Inflammatory macrophage (primary cell): ENCODE measurements around the gene IP6K1.
"Not testable (repeated sequence)": the region's sequence is repeated elsewhere in the genome, so short reads cannot be mapped to it uniquely, and the experiment has no call there.

ENCODE experiments used
- DNase-seq, 2 donors: peaks; one replicate each; pipeline ENCODE4 v3.0.0-alpha.2; 2020 to 2022

The IP6K1 gene

DNA sequence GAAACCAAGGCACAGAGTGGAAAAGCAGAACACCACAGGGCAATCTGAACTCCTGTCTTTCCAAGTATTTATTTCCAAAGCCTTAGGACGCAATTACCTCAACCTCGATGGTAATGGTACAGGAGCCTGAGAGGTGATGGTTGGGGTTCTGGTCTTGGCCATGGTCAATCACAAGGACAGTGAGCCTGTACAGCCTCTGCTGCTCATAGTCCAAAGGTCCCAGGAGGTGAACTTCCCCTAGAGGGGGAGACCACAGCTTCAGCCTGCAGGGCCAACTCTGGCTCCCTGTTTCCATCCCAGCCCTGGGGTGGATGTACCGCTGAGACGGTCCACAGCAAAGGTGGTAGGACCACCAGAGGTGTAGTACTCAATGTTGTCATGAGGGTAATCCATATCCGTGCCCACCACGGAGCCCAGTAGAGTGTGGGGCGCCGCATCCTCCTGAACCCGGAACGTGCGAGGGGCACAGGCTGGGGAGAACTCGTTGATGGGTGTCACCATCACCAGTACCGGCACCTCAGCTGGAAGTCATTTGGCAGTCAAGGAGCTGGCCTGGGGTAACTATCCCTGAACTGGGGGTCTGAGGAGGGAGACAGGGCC is 7.2 kb upstream of the IP6K1 start:
- no peak for DNase-seq

DNA sequence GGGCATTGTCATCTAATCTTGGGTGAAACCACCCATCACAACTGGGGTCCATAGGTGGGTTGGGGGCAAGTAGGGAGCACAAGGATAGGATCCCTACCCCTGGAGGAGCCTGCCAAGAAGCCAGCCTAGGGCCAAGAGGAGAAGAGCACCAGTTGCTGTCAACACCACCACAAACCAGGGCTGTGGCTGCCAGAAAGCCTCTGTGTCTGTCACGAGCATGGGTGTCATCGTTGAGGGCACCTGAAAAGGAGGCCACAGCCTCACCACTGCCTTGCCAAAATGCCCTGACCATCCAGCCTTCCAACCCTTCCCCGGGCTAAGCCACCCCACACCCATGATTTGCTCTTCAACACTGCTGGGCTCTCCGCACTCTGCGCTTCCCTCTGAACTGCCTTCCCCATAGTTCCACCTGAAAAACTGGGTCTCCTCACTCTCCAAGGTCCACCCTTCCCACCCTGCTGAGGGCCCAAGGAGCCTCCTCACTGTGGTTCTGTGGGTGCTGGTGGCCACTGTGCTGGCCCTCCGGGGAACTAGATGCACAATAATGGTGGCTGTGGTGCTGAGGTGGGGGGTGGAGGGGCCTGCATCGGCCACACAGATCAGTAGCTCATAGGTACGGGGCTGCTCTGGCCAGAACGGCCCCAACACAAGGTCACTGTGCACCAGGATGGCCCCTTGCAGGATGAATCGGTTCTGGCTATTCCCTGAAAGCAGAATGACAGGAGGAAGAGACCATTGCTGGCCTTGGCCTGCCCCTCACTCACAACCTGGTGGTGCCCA is 6.2 kb upstream of the IP6K1 start:
- no peak for DNase-seq

DNA sequence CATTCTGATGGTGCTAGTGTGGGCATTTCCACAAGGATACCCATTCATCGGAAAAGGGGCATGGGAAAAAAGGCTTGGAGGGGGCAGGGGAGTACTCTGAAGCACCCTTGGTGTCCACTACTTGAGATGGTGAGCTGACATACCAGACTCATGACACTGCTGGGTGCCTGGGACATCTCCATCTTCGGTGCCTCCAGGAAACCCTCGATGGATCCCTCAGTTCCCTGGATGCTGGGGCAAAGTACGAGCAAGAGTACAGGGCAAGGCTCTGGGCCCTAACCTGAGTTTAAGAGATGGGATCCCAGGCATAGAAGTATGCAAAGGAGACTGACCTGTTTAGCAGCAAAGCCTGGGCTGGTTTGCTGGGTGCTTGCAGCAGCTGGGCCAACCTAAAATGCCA is 5.2 kb upstream of the IP6K1 start:
- no peak for DNase-seq

- DNase-seq = no peak
These were observed 4.5 kb upstream of the IP6K1 start for GRCh38 chr3:49790626-49791411.

- no peak for DNase-seq
These were observed 1.7 kb upstream of the IP6K1 start for GRCh38 chr3:49788056-49788455.

GRCh38 chr3:49787536-49787935 is 1.2 kb upstream of the IP6K1 start:
- DNase-seq = no peak

GRCh38 chr3:49787182-49787464 is 781 bp upstream of the IP6K1 start:
- no peak for DNase-seq

DNA sequence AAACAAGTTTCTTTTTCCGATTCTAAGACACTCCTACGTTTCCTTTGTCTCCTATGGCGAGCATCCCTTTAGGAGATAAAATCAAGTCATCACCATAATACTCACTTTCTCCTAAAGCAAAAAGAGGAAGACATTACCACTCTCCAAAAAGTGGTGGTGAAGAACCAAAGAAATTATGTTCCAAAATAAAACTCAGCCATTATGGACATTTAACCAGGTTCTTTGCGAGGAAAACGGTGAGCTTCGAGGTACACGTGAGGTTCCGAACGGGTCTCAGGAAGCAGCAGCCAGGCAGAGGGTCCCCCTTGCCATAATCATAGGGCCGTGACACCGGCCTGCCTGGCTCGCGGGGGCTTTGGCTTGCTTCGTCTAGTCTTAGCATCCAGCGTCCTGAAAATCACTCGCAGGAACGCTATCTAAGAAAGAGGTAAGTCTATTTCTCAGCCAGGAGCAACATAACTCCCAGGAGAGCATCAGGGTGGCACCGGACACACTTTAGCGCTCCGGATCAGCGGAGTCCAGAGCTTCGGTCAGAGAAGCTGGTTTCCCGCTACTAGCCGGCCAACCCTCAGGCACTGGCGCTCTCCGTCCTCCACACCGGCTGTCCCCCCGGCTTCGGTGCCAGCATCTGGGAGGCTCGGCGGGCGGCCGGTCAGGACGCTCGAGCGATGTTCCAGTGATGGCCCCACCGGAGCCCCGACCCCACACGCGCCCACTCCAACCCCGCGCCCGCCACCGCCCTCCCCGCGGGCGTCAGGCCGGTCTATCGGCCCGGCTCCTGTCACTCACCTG is 581 bp downstream of the IP6K1 start:
- peak; percentile 9 to 26 for DNase-seq

DNA sequence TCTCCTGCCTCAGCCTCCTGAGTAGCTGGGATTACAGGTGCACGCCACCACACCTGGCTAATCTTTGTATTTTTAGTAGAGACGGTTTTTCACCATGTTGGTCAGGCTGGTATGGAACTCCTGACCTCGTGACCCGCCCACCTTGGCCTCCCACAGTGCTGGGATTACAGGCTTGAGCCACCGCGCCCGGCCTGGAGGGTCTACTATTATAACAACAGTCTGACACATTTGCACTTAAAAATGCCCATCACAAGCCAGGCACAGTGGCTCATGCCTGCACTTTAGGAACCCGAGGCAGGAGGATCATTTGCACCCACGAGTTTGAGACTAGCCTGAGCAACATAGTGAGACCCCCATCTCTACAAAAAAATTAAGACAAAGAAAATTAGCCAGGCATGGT is 4.1 kb downstream of the IP6K1 start:
- DNase-seq = not testable (repeated sequence)

GRCh38 chr3:49781415-49782199 is 4.7 kb downstream of the IP6K1 start:
- no peak for DNase-seq

DNA sequence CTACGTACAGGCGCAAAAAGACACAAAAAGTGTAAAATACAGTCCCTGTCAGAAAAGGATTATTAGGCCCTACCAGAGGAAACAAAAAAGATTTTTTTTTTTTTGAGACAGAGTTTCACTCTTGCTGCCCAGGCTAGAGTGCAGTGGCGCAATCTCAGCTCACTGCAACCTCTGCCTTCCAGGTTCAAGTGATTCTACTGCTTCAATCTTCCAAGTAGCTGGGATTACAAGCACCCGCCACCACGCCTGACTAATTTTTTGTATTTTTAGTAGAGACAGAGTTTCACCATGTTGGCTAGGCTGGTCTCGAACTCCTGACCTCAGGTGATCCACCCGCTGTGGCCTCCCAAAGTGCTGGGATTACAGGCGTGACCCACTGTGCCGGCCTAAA is 5.4 kb downstream of the IP6K1 start:
- DNase-seq = not testable (repeated sequence)

GRCh38 chr3:49780080-49780974 is 6.0 kb downstream of the IP6K1 start:
- no peak for DNase-seq

DNA sequence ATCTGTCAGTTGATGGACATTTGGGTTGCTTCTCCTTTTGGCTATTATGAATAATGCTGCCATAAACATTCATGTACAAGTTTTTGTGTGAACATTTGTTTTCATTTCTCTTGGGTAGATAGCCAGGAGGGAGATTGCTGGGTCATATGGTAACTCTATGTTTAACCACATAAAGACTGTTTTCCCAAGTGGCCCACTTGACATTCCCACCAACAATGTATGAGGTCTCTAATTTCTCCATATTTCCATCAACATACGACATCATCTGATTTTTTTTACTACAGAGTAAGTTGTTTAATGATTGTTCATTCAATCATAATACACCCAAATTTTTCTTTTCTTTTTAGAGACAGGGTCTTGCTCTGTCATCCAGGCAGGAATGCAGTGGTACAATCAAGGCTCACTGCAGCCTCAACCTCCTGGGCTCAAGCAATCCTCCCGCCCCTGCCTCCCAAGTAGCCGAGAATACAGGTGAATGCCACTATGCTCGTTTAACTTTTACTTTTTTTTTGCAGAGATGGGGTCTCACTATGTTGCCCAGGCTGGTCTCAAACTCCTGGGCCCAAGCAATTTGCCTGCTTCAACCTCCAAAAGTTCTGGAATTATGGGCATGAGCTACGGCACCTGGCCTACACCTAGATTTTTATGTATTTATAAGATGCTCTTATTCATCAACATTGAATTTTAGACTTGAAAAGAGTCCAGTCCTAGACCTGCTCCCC is 6.8 kb downstream of the IP6K1 start:
- DNase-seq = no peak

DNA sequence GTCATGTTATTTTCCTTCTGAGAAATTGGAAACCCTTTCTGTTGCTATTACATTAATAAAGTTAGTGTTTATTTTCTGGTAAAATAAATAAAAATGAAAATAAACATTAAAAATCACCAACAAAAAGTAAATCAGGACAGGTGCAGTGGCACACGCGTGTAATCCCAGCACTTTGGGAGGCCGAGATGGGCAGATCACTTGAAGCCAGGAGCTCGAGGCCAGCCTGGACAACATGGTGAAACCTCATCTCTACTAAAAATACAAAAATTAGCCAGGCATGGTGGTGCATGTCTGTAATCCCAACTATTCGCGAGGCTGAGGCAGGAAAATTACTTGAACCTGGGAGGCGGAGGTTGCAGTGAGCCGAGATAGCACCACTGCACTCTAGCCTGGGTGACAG is 10.2 kb downstream of the IP6K1 start:
- not testable (repeated sequence) for DNase-seq

GRCh38 chr3:49775538-49775937 is 10.8 kb downstream of the IP6K1 start:
- no peak for DNase-seq

- no peak for DNase-seq
These were observed 13.6 kb downstream of the IP6K1 start for GRCh38 chr3:49772703-49773102.

- DNase-seq = no peak
These were observed 14.9 kb downstream of the IP6K1 start for GRCh38 chr3:49771340-49771938.

DNA sequence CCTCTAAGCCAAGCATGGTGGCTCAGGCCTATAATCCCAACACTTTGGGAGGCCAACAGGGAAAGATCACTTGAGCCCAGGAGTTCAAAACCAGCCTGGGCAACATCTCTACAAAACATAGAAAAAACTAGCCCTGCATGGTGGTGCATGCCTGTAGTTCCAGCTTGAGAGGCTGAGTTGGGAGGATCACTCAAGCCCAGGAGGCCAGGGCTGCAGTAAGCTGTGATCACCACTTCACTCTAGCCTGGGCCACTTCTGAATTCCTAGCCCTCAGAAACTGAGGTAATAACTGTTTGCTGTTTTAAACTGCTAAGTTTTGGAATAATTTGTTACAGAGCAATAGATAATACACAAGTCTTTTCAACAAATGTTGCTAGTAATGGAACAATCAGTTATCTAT is 16.4 kb downstream of the IP6K1 start:
- no peak for DNase-seq

DNA sequence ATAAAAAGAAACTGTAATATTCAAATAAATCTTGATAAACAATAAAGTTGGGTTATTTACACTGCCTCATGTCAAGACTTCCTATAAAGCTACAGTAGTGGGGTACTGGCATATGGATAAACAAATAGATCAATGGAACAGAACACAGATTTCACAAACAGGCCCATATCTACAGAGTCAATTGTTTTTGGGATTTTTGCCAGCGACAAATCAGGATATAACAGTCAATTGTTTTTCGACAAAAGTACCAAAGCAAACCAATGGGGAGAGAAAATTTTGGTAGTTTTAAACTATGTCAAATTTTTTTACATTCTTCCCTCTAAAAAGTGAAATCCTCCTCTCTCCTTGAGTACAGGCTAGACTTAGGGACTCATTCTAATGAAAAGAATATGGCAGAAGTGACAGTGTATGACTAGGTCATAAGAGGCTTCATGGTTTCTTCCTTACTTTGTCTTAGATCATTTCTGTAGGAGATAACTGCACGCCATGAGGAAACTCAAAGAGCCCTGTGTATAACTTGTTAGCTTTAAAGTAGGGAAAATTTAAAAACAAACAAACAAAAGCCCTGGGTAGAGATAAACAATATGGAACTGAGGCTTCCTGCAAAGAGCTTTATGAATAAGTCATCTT is 16.9 kb downstream of the IP6K1 start:
- no peak for DNase-seq

DNA sequence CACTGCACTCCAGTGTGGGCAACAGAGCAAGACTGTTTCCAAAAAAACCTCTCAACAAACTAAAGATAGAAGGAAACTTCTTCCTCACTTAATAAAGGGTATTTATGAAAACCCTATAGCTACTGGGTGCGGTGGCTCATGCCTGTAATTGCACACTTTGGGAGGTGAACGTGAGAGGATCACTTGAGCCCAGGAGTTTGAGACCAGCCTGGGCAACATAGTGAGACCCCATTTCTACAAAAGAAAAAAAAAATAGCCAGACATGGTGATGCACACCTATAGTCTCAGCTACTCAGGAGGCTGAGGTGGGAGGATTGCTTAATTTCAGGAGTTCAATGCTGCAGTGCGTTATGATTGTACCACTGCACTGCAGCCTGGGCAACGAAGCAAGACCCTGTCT is 22.4 kb downstream of the IP6K1 start:
- no peak for DNase-seq
